ENCODE data around the gene GLB1L3.

The GLB1L3 gene

GRCh38 chr11:134288486-134288885 lies 12.3 kb downstream of the GLB1L3 start:
- H3K4me3 ChIP-seq (ENCODE audit: low read depth, low read length): no peak overlapping the region
- in situ Hi-C loops (cut with HindIII; ENCODE audit: low sequenced_read_pairs): no loop called here
- no peak for TF ChIP-seq CTCF (IDR thresholded peaks at IDR 0.05; ENCODE audit: low read depth, low read length, missing control alignments)
- DNase-seq (ENCODE audit: low read depth): no peak

DNA sequence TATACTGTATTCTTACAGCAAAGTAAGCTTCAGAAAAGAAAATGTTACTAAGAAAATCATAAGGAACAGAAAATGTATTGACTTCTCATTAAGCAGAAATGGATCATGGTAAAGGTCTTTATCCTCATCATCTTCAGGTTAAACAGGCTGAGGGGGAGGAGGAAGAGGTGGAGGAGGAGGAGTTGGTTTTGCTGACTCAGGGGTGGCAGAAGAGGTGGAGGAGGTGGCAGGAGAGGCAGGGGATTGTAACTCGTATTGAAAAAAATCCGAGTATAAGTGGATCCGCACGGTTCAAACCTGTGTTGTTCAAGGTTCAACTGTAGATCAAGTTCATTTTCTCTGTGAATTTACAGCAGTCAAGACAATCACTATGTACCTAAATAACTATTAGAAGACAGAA lies 13.0 kb downstream of the GLB1L3 start:
- no peak for DNase-seq (ENCODE audit: low read depth)
- TF ChIP-seq CTCF (IDR thresholded peaks at IDR 0.05; ENCODE audit: low read depth, low read length, missing control alignments): no peak
- no peak overlapping the region for H3K4me3 ChIP-seq (ENCODE audit: low read depth, low read length)
- in situ Hi-C loops (cut with HindIII; ENCODE audit: low sequenced_read_pairs): no loop called here

GRCh38 chr11:134289789-134290188 lies 13.6 kb downstream of the GLB1L3 start:
- DNase-seq (ENCODE audit: low read depth): no peak
- TF ChIP-seq CTCF (IDR thresholded peaks at IDR 0.05; ENCODE audit: low read depth, low read length, missing control alignments): no peak
- in situ Hi-C loops (cut with HindIII; ENCODE audit: low sequenced_read_pairs): no loop called here
- no peak overlapping the region for H3K4me3 ChIP-seq (ENCODE audit: low read depth, low read length)

DNA sequence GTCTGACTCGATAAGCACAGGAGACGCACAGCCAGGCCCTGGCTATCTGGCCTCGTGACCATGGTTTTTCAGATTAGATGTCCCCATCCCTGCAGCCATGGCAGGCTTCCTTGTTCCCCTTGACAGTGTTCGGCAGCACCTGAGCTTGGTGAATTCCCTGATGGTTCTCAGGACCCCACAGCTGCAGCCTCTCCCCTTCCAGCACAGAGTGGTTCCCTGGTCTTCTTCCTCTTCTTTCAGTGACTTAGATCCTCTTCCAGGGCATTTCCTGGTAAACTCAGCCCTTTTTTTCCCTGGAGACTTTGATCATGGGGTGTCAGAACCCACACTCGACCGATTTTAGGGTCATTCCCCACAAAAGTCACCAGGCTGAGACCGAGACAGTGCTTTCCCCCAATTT lies 14.5 kb downstream of the GLB1L3 start:
- no peak for TF ChIP-seq CTCF (IDR thresholded peaks at IDR 0.05; ENCODE audit: low read depth, low read length, missing control alignments)
- no peak for DNase-seq (ENCODE audit: low read depth)
- in situ Hi-C loops (cut with HindIII; ENCODE audit: low sequenced_read_pairs): no loop called here
- H3K4me3 ChIP-seq (ENCODE audit: low read depth, low read length): no peak overlapping the region

- no peak overlapping the region for H3K4me3 ChIP-seq (ENCODE audit: low read depth, low read length)
- DNase-seq (ENCODE audit: low read depth): no peak
- in situ Hi-C loops (cut with HindIII; ENCODE audit: low sequenced_read_pairs): no loop called here
- no peak for TF ChIP-seq CTCF (IDR thresholded peaks at IDR 0.05; ENCODE audit: low read depth, low read length, missing control alignments)
These were observed 15.0 kb downstream of the GLB1L3 start for GRCh38 chr11:134291196-134291595.

- no peak for DNase-seq (ENCODE audit: low read depth)
- TF ChIP-seq CTCF (IDR thresholded peaks at IDR 0.05; ENCODE audit: low read depth, low read length, missing control alignments): no peak
- in situ Hi-C loops (cut with HindIII; ENCODE audit: low sequenced_read_pairs): no loop called here
- H3K4me3 ChIP-seq (ENCODE audit: low read depth, low read length): no peak overlapping the region
These were observed 16.5 kb downstream of the GLB1L3 start for GRCh38 chr11:134292661-134293060.

Data from astrocyte of the cerebellum (primary cell).